Astrocyte (in vitro differentiated cells and primary cell): ENCODE measurements around the gene SQSTM1. TPM values are rescaled to one million over a fixed set of nuclear protein-coding genes. Genes with fewer than 3 reads are reported as not detected.

ENCODE experiments used
- DNase-seq: peaks from one replicate; pipeline ENCODE4 v3.0.0-alpha.2; 2010; ENCODE audit warnings: low read depth
- FAIRE-seq: peaks from 2 replicates; lab custom pipeline; 2011; peaks lifted over from hg19 to GRCh38; lab: Jason Lieb, UNC
- H2AFZ ChIP-seq: 2 replicates; pipeline ENCODE4 v1.6.0; 2012; ENCODE audit warnings: low read depth, low read length, inconsistent platforms
- H3K27ac ChIP-seq: 2 replicates; pipeline ENCODE4 v1.5.1; 2011; ENCODE audit warnings: low read depth, low read length, inconsistent platforms
- H3K27me3 ChIP-seq: 2 replicates; pipeline ENCODE4 v1.6.0; 2011; ENCODE audit warnings: low read length, inconsistent platforms; ENCODE audit not compliant: insufficient read depth
- H3K36me3 ChIP-seq: 2 replicates; pipeline ENCODE4 v1.5.1; 2011; ENCODE audit warnings: low read length, inconsistent platforms; ENCODE audit not compliant: insufficient read depth
- H3K4me1 ChIP-seq: 2 replicates; pipeline ENCODE4 v1.5.1; 2011; ENCODE audit warnings: low read length, inconsistent platforms; ENCODE audit not compliant: insufficient read depth
- H3K4me2 ChIP-seq: 2 replicates; pipeline ENCODE4 v1.6.0; 2012; ENCODE audit warnings: low read length, inconsistent platforms
- H3K4me3 ChIP-seq: 2 replicates; pipeline ENCODE4 v1.5.1; 2011; ENCODE audit warnings: low read depth, mild to moderate bottlenecking, low read length, inconsistent platforms; ENCODE audit not compliant: insufficient read depth
- H3K79me2 ChIP-seq: 2 replicates; pipeline ENCODE4 v1.6.0; 2012; ENCODE audit warnings: mild to moderate bottlenecking, low read length, inconsistent platforms; ENCODE audit not compliant: insufficient read depth
- H3K9ac ChIP-seq: 2 replicates; pipeline ENCODE4 v1.6.0; 2012; ENCODE audit warnings: mild to moderate bottlenecking, low read length, inconsistent platforms
- H3K9me3 ChIP-seq: 2 replicates; pipeline ENCODE4 v1.5.1; 2012; ENCODE audit warnings: low read depth, mild to moderate bottlenecking, low read length, inconsistent platforms; ENCODE audit not compliant: insufficient read depth
- H4K20me1 ChIP-seq: 2 replicates; pipeline ENCODE4 v1.6.0; 2012; ENCODE audit warnings: low read length, inconsistent platforms; ENCODE audit not compliant: insufficient read depth
- H3K27ac Mint-ChIP-seq: one replicate; pipeline ENCODE4 v1.8.0; 2021; ENCODE audit warnings: mild to moderate bottlenecking, mixed read lengths; ENCODE audit not compliant: unreplicated experiment
- H3K27me3 Mint-ChIP-seq: one replicate; pipeline ENCODE4 v1.8.0; 2021; ENCODE audit warnings: low read depth, mixed read lengths; ENCODE audit not compliant: unreplicated experiment
- H3K36me3 Mint-ChIP-seq: one replicate; pipeline ENCODE4 v1.8.0; 2021; ENCODE audit warnings: low read depth, mixed read lengths; ENCODE audit not compliant: unreplicated experiment
- H3K4me1 Mint-ChIP-seq: one replicate; pipeline ENCODE4 v1.8.0; 2021; ENCODE audit warnings: low read depth, mixed read lengths; ENCODE audit not compliant: unreplicated experiment
- H3K4me3 Mint-ChIP-seq: one replicate; pipeline ENCODE4 v1.8.0; 2021; ENCODE audit warnings: mild to moderate bottlenecking, moderate library complexity, mixed read lengths; ENCODE audit not compliant: unreplicated experiment
- H3K9me3 Mint-ChIP-seq: one replicate; pipeline ENCODE4 v1.8.0; 2021; ENCODE audit warnings: mild to moderate bottlenecking, mixed read lengths; ENCODE audit not compliant: unreplicated experiment
- EZH2 ChIP-seq: IDR thresholded peaks from 2 replicates; pipeline ENCODE4 v1.6.1; 2012; ENCODE audit warnings: mild to moderate bottlenecking, low read length, inconsistent platforms; ENCODE audit not compliant: insufficient read depth
- total RNA-seq: library from RNA; stranded (reverse); gene quantifications from 2 replicates; pipeline ENCODE4 v1.2.1, GENCODE V29; 2021
- TF ChIP-seq, protein P1 (sequence below): IDR thresholded peaks from 2 replicates; pipeline ENCODE4 v1.5.1; 2011; ENCODE audit warnings: low read depth, mild to moderate bottlenecking, inconsistent platforms, low read length, moderate library complexity; ENCODE audit not compliant: insufficient read depth

Gene SQSTM1
- total RNA-seq, 1 donor from 2014 or later: 262 TPM

DNA sequence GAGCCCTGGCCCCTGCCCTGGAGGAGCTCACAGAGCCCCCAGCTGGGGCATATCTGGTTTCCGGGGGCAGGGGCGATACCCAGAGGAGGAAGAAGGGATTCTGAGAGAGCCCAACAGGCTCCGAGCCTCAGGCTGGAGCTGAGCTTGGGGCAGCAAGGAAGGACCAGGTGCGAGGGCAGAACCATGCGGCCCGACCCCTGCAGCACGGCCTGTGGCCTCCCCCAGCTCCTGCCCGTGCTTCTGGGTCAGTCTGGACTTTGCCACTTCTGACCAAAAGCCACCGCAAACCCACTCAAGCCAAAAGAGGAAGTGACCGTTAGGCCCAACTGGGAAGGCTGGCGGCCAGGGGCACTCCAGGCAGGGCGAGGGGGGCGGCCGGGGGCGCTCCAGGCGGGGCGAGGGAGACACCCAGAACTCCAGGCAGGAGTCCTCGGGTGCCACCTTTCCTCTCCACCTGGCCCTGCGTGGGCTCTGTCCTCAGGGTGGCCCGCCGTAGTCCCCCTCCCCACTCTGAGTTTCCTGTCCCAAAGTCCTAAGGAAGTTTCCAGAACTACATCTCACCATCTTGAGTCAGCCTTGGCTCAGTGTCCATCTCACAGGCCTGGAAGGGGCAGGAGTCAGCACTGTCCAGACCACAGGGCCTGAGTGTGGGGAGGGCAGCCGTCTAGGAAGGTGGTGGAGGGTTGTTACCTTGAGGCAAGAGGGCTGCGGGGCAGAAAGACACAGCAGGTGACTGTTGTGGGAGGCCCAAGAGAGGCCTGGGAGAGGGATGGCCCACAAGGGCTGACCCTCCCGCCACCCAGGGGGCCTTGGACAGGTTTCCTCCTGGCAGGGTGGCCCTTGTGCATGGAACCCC, 27.9 kb upstream of the SQSTM1 start:
- FAIRE-seq: no peak
- H3K27me3 ChIP-seq: no peaks in the 10 kb centered on the region
- Mint-ChIP-seq H3K36me3 (peaks cover 3% of the 10 kb centered on the region), H3K27ac (no peak overlapping the region), H3K4me3 (no peak overlapping the region), H3K9me3 (no peaks in the 10 kb centered on the region), H3K27me3 (no peaks in the 10 kb centered on the region), H3K4me1 (peaks cover 5% of the 10 kb centered on the region)
- no peak overlapping the region for H3K27ac ChIP-seq
- no peak overlapping the region for H3K9ac ChIP-seq
- H3K79me2 ChIP-seq: no peaks in the 10 kb centered on the region
- no peaks in the 10 kb centered on the region for H3K36me3 ChIP-seq
- DNase-seq: no peak
- peaks cover 15% of the 10 kb centered on the region for H3K4me1 ChIP-seq
- peaks cover 12% of the 10 kb centered on the region for H4K20me1 ChIP-seq
- H3K4me3 ChIP-seq: no peak overlapping the region
- no peak overlapping the region for H2AFZ ChIP-seq
- peak overlapping the region; percentile 27 for H3K4me2 ChIP-seq
- TF ChIP-seq, protein P1, sequence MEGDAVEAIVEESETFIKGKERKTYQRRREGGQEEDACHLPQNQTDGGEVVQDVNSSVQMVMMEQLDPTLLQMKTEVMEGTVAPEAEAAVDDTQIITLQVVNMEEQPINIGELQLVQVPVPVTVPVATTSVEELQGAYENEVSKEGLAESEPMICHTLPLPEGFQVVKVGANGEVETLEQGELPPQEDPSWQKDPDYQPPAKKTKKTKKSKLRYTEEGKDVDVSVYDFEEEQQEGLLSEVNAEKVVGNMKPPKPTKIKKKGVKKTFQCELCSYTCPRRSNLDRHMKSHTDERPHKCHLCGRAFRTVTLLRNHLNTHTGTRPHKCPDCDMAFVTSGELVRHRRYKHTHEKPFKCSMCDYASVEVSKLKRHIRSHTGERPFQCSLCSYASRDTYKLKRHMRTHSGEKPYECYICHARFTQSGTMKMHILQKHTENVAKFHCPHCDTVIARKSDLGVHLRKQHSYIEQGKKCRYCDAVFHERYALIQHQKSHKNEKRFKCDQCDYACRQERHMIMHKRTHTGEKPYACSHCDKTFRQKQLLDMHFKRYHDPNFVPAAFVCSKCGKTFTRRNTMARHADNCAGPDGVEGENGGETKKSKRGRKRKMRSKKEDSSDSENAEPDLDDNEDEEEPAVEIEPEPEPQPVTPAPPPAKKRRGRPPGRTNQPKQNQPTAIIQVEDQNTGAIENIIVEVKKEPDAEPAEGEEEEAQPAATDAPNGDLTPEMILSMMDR: no peak
- no peak for TF ChIP-seq EZH2
- H3K9me3 ChIP-seq: no peaks in the 10 kb centered on the region

GRCh38 chr5:179793468-179794139, 27.1 kb upstream of the SQSTM1 start, which contains the start of gene LTC4S:
TSS of gene LTC4S (plus strand) at chr5:179793986. CDS start at chr5:179794081, 95 bp downstream.
- DNase-seq: peak; percentile 60
- H4K20me1 ChIP-seq: peaks cover 12% of the 10 kb centered on the region
- peak within 1 kb of the TSS; percentile 65 for H2AFZ ChIP-seq
- H3K27me3 ChIP-seq: no peaks in the 10 kb centered on the region
- Mint-ChIP-seq H3K27ac (no peak within 1 kb of the TSS), H3K4me3 (peak within 1 kb of the TSS; percentile 54), H3K9me3 (no peaks in the 10 kb centered on the region), H3K4me1 (peaks cover 5% of the 10 kb centered on the region), H3K27me3 (no peaks in the 10 kb centered on the region), H3K36me3 (peaks cover 3% of the 10 kb centered on the region)
- no peaks in the 10 kb centered on the region for H3K9me3 ChIP-seq
- no peak within 1 kb of the TSS for H3K4me3 ChIP-seq
- no peaks in the 10 kb centered on the region for H3K79me2 ChIP-seq
- no peak for TF ChIP-seq EZH2
- TF ChIP-seq, protein P1: no peak
- FAIRE-seq: no peak
- H3K9ac ChIP-seq: no peak within 1 kb of the TSS
- H3K27ac ChIP-seq: no peak within 1 kb of the TSS
- peak within 1 kb of the TSS; percentile 88 for H3K4me2 ChIP-seq
- H3K4me1 ChIP-seq: peaks cover 15% of the 10 kb centered on the region
- H3K36me3 ChIP-seq: no peaks in the 10 kb centered on the region
